A673 (cell line): ENCODE results near the gene TMED10. TPM values are rescaled to one million over a fixed set of nuclear protein-coding genes. Genes with fewer than 3 reads are reported as not detected.

Experiments used
- BruUV-seq: library from RNA; stranded (reverse); fragments of 400-500 nt; replicated peaks from 2 replicates; lab custom pipeline; 2021; lab: Mats Ljungman, UMichigan
- CTCF ChIA-PET: fragments of 300-600 bp; sonication (Branson Sonifier 250); formaldehyde crosslinking; loops from one replicate; lab custom pipeline; 2022; ENCODE audit warnings: antibody characterized with exemption; lab: Charles Lee
- POLR2A ChIA-PET: fragments of 300-600 bp; sonication (Branson Sonifier 250); formaldehyde crosslinking; loops from one replicate; lab custom pipeline; 2022; ENCODE audit warnings: antibody characterized with exemption; ENCODE audit not compliant: low non-redundant PET; lab: Charles Lee
- DNase-seq: peaks from one replicate; pipeline ENCODE4 v3.0.0-alpha.2; 2015; ENCODE audit warnings: low spot score
- H3K27ac ChIP-seq: fragments of 200-600 bp; sonication (generic); 2 replicates; pipeline ENCODE4 v1.5.1; 2016; ENCODE audit warnings: mixed run types, low read depth, mild to moderate bottlenecking, mixed read lengths, antibody characterized with exemption, low read length; ENCODE audit not compliant: poor library complexity, severe bottlenecking
- H3K27me3 ChIP-seq: fragments of 200-600 bp; sonication (generic); replicated peaks from 2 replicates; pipeline ENCODE4 v1.6.1; 2017; ENCODE audit warnings: mixed run types, low read depth, mild to moderate bottlenecking, mixed read lengths, antibody characterized with exemption, low read length; ENCODE audit not compliant: insufficient read depth, poor library complexity
- H3K36me3 ChIP-seq: fragments of 200-600 bp; sonication (generic); 2 replicates; pipeline ENCODE4 v1.6.1; 2016; ENCODE audit warnings: mixed run types, mild to moderate bottlenecking, mixed read lengths, antibody characterized with exemption, low read length; ENCODE audit not compliant: insufficient read depth, poor library complexity, severe bottlenecking
- H3K4me1 ChIP-seq: fragments of 200-600 bp; sonication (generic); 2 replicates; pipeline ENCODE4 v1.6.1; 2017; ENCODE audit warnings: mixed run types, mild to moderate bottlenecking, mixed read lengths, antibody characterized with exemption, low read length; ENCODE audit not compliant: insufficient read depth, poor library complexity, severe bottlenecking
- H3K4me3 ChIP-seq: fragments of 200-600 bp; sonication (generic); 2 replicates; pipeline ENCODE4 v1.5.1; 2016; ENCODE audit warnings: low read depth, mixed run types, mild to moderate bottlenecking, mixed read lengths, low read length; ENCODE audit not compliant: poor library complexity, severe bottlenecking
- H3K9me3 ChIP-seq: fragments of 200-600 bp; sonication (generic); 2 replicates; pipeline ENCODE4 v1.6.1; 2016; ENCODE audit warnings: mixed run types, low read depth, mild to moderate bottlenecking, mixed read lengths, antibody characterized with exemption, low read length; ENCODE audit not compliant: poor library complexity, severe bottlenecking
- EZH2 ChIP-seq: fragments of 200-600 bp; sonication (generic); IDR thresholded peaks from 2 replicates; pipeline ENCODE4 v1.6.1; 2017; ENCODE audit warnings: borderline replicate concordance, low read depth, mild to moderate bottlenecking, mixed read lengths, antibody characterized with exemption, low read length; ENCODE audit not compliant: poor library complexity, severe bottlenecking
- intact Hi-C: fragments of 100-400 bp; cut with micrococcal nuclease; formaldehyde crosslinking; loops from one replicate; pipeline ENCODE4 v1.10.0; 2022; ENCODE audit not compliant: unreplicated experiment
- total RNA-seq: library from RNA; stranded (reverse); gene quantifications from 2 replicates; pipeline ENCODE4 v1.2.3, GENCODE V29; 2021
- TF ChIP-seq, protein P1 (sequence below): fragments of 300-800, 200-600 bp; sonication (generic); conservative IDR thresholded peaks from 2 replicates; pipeline ENCODE4 v1.5.1; 2017; ENCODE audit warnings: low read depth, mild to moderate bottlenecking, antibody characterized with exemption, low read length, moderate library complexity, mixed read lengths

TMED10 gene
- total RNA-seq, 1 experiment from 2014 or later, result 275 TPM

- CTCF ChIA-PET, result no interaction called here
- Histone ChIP-seq H3K4me3 (no peak overlapping the region), H3K4me1 (no peaks in the 10 kb centered on the region), H3K9me3 (no peaks in the 10 kb centered on the region), H3K36me3 (no peaks in the 10 kb centered on the region), H3K27me3 (no peaks in the 10 kb centered on the region), H3K27ac (no peak overlapping the region)
- BruUV-seq, result no TSS peak
- POLR2A ChIA-PET, result no interaction called here
- intact Hi-C loops, result no loop called here
- DNase-seq, result no peak
- TF ChIP-seq, protein P1, sequence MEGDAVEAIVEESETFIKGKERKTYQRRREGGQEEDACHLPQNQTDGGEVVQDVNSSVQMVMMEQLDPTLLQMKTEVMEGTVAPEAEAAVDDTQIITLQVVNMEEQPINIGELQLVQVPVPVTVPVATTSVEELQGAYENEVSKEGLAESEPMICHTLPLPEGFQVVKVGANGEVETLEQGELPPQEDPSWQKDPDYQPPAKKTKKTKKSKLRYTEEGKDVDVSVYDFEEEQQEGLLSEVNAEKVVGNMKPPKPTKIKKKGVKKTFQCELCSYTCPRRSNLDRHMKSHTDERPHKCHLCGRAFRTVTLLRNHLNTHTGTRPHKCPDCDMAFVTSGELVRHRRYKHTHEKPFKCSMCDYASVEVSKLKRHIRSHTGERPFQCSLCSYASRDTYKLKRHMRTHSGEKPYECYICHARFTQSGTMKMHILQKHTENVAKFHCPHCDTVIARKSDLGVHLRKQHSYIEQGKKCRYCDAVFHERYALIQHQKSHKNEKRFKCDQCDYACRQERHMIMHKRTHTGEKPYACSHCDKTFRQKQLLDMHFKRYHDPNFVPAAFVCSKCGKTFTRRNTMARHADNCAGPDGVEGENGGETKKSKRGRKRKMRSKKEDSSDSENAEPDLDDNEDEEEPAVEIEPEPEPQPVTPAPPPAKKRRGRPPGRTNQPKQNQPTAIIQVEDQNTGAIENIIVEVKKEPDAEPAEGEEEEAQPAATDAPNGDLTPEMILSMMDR, result no peak
- no peak for TF ChIP-seq EZH2
Observed at GRCh38 chr14:75158843-75159614, 17.4 kb downstream of the TMED10 start.

DNA sequence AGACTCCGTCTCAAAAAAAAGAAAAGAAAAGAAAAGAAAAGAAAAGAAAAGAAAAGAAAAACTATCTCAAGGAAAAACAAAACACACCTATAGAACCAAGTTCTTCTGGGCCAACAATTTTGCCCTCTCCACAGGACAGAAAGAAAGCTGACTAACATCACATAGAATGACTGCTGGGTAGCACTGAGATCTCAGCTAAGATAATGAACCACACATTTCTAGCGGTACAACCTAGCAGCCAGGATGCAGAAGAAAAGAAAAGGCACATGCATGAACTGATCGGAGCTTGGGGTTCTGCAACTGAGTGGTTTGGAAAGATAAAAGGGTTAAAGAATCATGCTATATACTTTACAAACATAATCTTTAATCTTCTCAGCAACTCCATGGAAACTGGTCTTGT lies 19.5 kb downstream of the TMED10 start:
- no TSS peak for BruUV-seq
- Histone ChIP-seq H3K27me3 (no peaks in the 10 kb centered on the region), H3K4me3 (no peak overlapping the region), H3K9me3 (no peaks in the 10 kb centered on the region), H3K4me1 (peaks cover 3% of the 10 kb centered on the region), H3K27ac (no peak overlapping the region), H3K36me3 (no peaks in the 10 kb centered on the region)
- ChIA-PET POLR2A (no interaction called here), CTCF (no interaction called here)
- DNase-seq, result no peak
- intact Hi-C loops, result no loop called here
- TF ChIP-seq EZH2, result no peak
- TF ChIP-seq, protein P1, result no peak

GRCh38 chr14:75156111-75156510 lies 20.3 kb downstream of the TMED10 start:
- POLR2A ChIA-PET, result no interaction called here
- BruUV-seq, result no TSS peak
- CTCF ChIA-PET, result no interaction called here

More at GRCh38 chr14:75156111-75156510, 20.3 kb downstream of the TMED10 start:
- intact Hi-C loops, result no loop called here
- Histone ChIP-seq H3K4me3 (no peak overlapping the region), H3K4me1 (peaks cover 3% of the 10 kb centered on the region), H3K27me3 (no peaks in the 10 kb centered on the region), H3K27ac (no peak overlapping the region), H3K36me3 (peaks cover 4% of the 10 kb centered on the region), H3K9me3 (no peaks in the 10 kb centered on the region)
- TF ChIP-seq, protein P1, result no peak
- no peak for TF ChIP-seq EZH2
- no peak for DNase-seq
